ENCODE results near the gene CYP4F2.
"Not testable (repeated sequence)": the region's sequence is repeated elsewhere in the genome, so short reads cannot be mapped to it uniquely, and the experiment has no call there.

Gene CYP4F2
- total RNA-seq: 0 to 0.15 (median 0) reads per million in 18 experiments

DNA sequence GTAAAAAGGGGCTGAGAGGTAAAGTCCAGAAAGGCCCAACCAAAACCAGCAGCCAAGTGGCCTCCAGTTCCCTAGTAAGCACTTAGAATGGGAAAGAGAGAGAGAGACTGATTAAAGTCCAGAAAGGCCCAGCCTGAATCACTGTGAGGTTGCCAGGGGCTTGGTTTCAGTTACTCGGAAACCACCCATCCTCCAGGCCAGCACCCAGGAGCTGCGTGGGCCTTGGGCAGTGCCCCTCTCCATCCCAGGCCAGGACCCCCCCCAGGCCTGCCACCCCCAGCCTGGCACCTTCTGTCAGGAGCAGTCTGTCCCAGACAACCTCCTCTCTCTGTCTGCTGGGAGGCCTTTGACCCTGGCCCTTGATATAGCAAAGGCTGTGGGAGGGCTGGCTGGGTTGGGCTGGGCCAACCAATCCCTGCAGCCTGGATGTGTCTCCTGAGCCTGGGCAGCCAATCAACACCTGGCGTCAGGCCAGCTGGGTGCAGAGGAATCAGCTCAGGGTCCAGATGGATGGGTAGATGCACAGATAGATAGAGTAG, at the start of gene CYP4F2:
TSS of gene CYP4F2 (minus strand) at position 337 of the 539 bp plus-strand sequence. CDS start 463 bp downstream, outside the sequence.
- no peak for DNase-seq

GRCh38 chr19:15945301-15945700, 47.4 kb upstream of the CYP4F2 start:
- no peak for DNase-seq

GRCh38 chr19:15944401-15944800, 46.5 kb upstream of the CYP4F2 start:
- DNase-seq: no peak

DNA sequence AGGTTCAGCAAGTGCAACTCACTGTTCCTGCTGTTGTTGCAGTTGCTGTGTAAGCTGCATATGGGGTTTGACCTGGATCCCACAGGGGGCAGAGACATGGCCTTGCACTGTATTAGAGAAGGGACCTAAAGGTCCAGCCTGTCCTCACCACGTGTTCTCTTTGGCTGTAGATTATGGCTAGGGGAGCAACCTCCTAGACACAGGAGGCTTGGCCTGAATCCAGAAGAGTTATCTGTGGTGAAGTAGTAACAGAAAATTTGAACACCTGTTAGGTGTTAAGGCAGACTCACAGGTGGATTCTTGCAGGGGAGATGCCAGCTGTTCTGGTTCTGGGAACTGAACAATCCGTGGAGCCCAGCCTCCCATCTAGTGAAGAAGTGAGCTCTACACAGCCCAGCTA, 39.9 kb upstream of the CYP4F2 start:
- DNase-seq: no peak

- no peak for DNase-seq
Measured at GRCh38 chr19:15936950-15937349, 39.1 kb upstream of the CYP4F2 start.

DNA sequence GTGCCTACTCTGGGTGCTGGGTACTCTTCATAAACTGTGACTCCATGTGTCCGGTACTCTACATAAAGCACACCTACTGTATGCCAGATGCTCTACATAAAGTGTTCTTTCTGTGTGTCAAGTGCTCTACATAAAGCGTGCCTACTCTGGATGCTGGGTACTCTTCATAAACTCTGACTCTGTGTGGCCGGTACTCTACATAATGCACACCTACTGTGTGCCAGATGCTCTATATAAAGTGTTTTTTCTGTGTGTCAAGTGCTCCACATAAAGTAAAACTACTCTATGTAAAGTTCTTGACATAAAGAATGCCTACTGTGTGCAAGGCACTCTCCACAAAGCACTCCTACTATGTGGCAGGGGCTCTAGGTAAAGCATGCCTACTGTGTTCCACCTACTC, 38.3 kb upstream of the CYP4F2 start:
- DNase-seq: no peak

DNA sequence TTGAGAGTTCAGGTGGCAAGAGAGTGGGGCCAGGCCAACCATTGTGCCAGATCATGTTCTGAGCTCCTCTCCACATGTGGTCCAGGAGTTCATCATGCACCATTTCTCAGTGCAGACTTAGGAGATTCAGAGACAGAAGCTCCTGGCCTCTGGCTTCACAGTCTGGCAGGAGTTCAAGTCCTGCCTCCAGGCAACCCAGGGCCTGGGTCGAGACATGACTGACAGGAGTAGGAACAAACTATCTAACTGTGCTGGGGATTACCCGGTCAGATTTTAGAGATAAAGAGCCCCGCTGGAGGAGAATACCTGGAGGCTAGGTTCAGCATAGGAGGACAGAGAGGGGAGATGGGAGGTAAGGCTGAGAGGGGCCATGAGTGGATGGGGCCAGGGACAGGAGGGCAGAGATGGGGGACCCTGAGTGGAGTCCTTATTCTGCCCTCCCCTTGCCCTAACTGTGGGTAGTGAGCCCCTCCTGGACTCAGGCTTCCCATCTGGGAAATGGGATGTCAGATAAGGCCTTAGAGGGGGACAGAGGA, 37.4 kb upstream of the CYP4F2 start:
- DNase-seq: no peak

- DNase-seq: no peak
Measured at GRCh38 chr19:15934332-15935078, 36.6 kb upstream of the CYP4F2 start, which contains the start of gene CYP4F11. TSS of gene CYP4F11 (minus strand) at chr19:15934529. CDS start at chr19:15934408, 121 bp downstream.

GRCh38 chr19:15933761-15934331, 36.0 kb upstream of the CYP4F2 start:
- DNase-seq: not testable (repeated sequence)

DNA sequence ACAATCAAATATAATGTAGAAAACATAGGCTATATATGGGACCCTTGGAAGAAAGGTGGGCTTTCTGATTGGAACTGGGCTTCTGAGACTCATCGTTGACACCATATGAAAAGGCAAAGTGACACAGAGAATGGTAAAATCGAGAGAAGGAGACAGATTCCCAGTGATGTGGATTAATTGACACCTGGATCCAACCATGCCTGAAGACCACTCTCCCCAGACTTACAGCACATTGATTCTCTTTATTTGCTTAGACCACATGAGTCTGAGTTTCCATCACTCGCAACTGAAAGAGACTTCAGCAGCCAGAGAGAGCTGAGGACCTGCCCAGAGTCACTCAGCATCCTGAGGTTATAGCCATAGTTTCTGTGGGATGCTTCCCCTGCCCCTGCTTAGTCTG, 30.4 kb upstream of the CYP4F2 start:
- no peak for DNase-seq

- DNase-seq: no peak
Measured at GRCh38 chr19:15926484-15926883, 28.6 kb upstream of the CYP4F2 start.

DNA sequence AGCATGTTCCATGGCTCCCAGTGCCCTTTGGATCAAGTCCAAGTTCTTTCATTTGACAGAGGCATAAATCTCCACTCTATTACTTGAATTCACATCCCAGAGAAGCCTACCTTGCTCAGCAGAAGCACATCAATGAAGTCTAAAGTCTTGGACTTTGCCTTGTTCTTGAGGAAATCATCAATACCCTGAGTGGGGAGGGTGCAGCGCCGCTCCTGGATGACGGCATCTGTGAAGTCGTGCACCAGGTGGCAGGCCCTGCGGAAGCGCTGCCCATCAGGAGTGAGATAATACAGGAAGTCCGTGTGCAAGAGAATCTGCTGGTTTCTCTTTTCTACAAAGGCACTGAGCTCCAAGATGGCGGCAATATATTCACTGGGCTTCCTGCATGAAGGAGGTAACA, 25.8 kb upstream of the CYP4F2 start:
- no peak for DNase-seq

DNA sequence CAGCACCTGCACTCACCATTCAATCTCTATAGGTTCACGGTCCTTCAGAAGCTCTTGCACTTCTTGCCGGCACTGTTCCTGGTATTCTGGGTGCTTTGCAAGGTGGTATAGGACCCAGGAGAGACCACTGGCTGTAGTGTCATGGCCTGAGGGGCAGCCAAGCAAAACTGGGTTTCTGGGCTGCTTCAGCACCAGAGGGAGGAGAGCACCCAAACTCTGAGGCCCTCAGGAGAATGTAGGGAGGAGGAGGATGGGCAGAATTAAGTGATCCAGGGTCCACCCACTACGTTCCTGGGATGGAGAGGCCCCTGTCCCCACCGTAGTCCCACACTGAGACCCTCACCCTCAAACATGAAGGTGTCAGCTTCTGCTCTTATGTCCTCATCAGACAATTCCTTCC, 24.1 kb upstream of the CYP4F2 start:
- DNase-seq: no peak

- no peak for DNase-seq
Measured at GRCh38 chr19:15919243-15919642, 21.4 kb upstream of the CYP4F2 start.

- DNase-seq: no peak
Measured at GRCh38 chr19:15915109-15915508, 17.2 kb upstream of the CYP4F2 start.

DNA sequence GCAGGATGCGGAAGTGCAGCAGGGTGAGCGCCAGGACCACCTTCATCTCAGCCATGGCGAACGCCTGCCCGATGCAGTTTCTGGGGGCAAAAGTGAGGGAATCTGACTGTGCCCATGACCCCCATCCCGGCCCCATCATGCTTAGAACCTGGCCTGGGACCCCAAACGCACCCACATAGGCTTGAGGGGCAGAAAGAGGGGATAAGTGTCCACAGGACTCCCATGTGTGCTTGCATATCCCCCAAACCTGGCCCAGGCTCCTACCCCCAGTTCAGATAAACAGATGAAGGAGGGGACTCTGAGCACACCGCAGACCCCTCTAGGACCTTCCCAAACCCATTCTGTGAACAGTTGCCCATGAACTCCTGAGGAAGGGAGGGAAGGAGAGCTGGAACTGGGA, 16.0 kb upstream of the CYP4F2 start:
- DNase-seq: no peak

- no peak for DNase-seq
Measured at GRCh38 chr19:15913384-15913783, 15.5 kb upstream of the CYP4F2 start.

- no peak for DNase-seq
Measured at GRCh38 chr19:15911599-15912235, 13.8 kb upstream of the CYP4F2 start.

DNA sequence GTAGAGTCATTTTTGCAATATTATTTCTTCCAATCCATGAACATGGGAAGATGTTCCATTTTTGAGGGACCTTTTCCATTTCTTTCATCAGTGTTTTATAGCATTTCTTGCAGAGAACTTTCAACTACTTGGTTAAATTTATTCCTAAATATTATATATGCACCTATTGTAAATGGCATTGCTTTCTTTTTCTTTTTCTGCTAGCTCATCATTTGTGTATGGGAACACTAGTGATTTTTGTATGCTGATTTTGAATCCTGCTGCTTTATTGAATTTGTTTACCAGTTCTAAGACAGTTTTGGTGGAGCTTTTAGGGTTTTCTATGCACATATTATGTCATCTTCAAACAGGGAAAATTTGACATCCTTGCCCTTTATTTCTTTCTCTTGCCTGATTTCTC, 7.2 kb upstream of the CYP4F2 start:
- no peak for DNase-seq

GRCh38 chr19:15902898-15903297, 5.0 kb upstream of the CYP4F2 start:
- not testable (repeated sequence) for DNase-seq

GRCh38 chr19:15902254-15902653, 4.4 kb upstream of the CYP4F2 start:
- no peak for DNase-seq

DNA sequence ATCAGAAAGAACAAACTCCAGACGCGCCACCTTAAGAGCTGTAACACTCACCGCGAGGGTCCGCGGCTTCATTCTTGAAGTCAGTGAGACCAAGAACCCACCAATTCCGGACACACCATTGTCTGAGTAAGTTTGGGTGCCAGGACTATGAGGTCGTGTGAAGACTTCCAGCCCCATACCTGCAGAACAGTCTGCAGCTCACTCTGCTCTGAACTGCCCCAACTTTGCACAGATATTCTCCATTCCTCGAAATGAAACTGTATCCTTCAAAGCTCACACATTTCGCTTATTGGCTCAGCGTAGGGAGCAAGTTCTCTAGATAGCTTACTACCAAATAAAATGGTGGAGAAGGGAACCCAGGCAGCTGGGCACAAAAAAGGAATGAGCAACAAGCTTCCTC, 2.6 kb upstream of the CYP4F2 start:
- DNase-seq: no peak

GRCh38 chr19:15900032-15900431, 2.2 kb upstream of the CYP4F2 start:
- not testable (repeated sequence) for DNase-seq

Data from inflammatory macrophage (primary cell).